NCI-H2029 treated with DMSO at 0.1 percent for 48 hours (cell line): ENCODE data around the gene SCLT1.

Experiments used
- DNase-seq: peaks from one replicate; lab custom pipeline; 2025; lab: John Stamatoyannopoulos, UW

The SCLT1 gene

GRCh38 chr4:128871948-128872347 lies 221.4 kb downstream of the SCLT1 start:
- no peak for DNase-seq

GRCh38 chr4:128869776-128870509 lies 223.4 kb downstream of the SCLT1 start:
- no peak for DNase-seq

- DNase-seq, result no peak
These were observed 224.6 kb downstream of the SCLT1 start for GRCh38 chr4:128868758-128869157.

- DNase-seq, result no peak
These were observed 226.6 kb downstream of the SCLT1 start for GRCh38 chr4:128866691-128867090.

GRCh38 chr4:128866269-128866668 lies 227.1 kb downstream of the SCLT1 start:
- no peak for DNase-seq

- no peak for DNase-seq
These were observed 228.2 kb downstream of the SCLT1 start for GRCh38 chr4:128865132-128865531.

- DNase-seq, result peak; percentile 44
These were observed 229.8 kb downstream of the SCLT1 start for GRCh38 chr4:128863312-128864075.

- no peak for DNase-seq
These were observed 230.6 kb downstream of the SCLT1 start for GRCh38 chr4:128862608-128863311.

- DNase-seq, result no peak
These were observed 231.4 kb downstream of the SCLT1 start for GRCh38 chr4:128861856-128862518.

- DNase-seq, result no peak
These were observed 233.3 kb downstream of the SCLT1 start for GRCh38 chr4:128859887-128860677.

GRCh38 chr4:128858879-128859671 lies 234.3 kb downstream of the SCLT1 start:
- no peak for DNase-seq

GRCh38 chr4:128856246-128856645 lies 237.1 kb downstream of the SCLT1 start:
- DNase-seq, result no peak

GRCh38 chr4:128855621-128856020 lies 237.7 kb downstream of the SCLT1 start:
- no peak for DNase-seq

GRCh38 chr4:128854433-128854832 lies 238.9 kb downstream of the SCLT1 start:
- DNase-seq, result no peak

- no peak for DNase-seq
These were observed 239.6 kb downstream of the SCLT1 start for GRCh38 chr4:128853741-128854140.

- DNase-seq, result no peak
These were observed 243.1 kb downstream of the SCLT1 start for GRCh38 chr4:128850252-128850651.

GRCh38 chr4:128848461-128848860 lies 244.9 kb downstream of the SCLT1 start:
- no peak for DNase-seq

- peak; percentile 35 for DNase-seq
These were observed 246.1 kb downstream of the SCLT1 start for GRCh38 chr4:128847082-128847724.

GRCh38 chr4:128846063-128846462 lies 247.3 kb downstream of the SCLT1 start:
- peak; percentile 77 for DNase-seq

GRCh38 chr4:128844931-128845330 lies 248.4 kb downstream of the SCLT1 start:
- no peak for DNase-seq
